Colonic mucosa (tissue), 4 donors: ENCODE data around the gene RIMBP2. TPM values are rescaled to one million over a fixed set of nuclear protein-coding genes. Genes with fewer than 3 reads are reported as not detected.

Experiments used
- DNase-seq: peaks from one replicate; pipeline ENCODE4 v3.0.0-alpha.2; 2020
- H3K27ac ChIP-seq: fragments of 200-600 bp; one replicate; pipeline ENCODE4 v1.8.0; 2021
- H3K27me3 ChIP-seq: fragments of 200-600 bp; one replicate; pipeline ENCODE4 v1.8.0; 2021
- H3K36me3 ChIP-seq: fragments of 200-600 bp; one replicate; pipeline ENCODE4 v1.8.0; 2021
- H3K4me1 ChIP-seq: fragments of 200-600 bp; one replicate; pipeline ENCODE4 v1.8.0; 2021; ENCODE audit warnings: mild to moderate bottlenecking
- H3K4me3 ChIP-seq: fragments of 200-600 bp; one replicate; pipeline ENCODE4 v1.8.0; 2021
- H3K9ac ChIP-seq, 2 donors: one replicate each; pipeline ENCODE4 v1.7.0; 2013; ENCODE audit warnings: control low read depth in 2 of 2, low read depth in 2 of 2, low read length in 2 of 2
- H3K9me3 ChIP-seq: fragments of 200-600 bp; one replicate; pipeline ENCODE4 v1.8.0; 2021
- CTCF ChIP-seq: fragments of 200-600 bp; IDR thresholded peaks from one replicate; pipeline ENCODE4 v1.8.0; 2022; ENCODE audit warnings: antibody characterized with exemption, mild to moderate bottlenecking
- intact Hi-C: fragments of 100-400 bp; cut with DNase I; formaldehyde crosslinking; loops from one replicate; pipeline ENCODE4 v1.14.1; 2022
- total RNA-seq, 2 donors: library from RNA; stranded (reverse); fragmentation: NEBNext Ultra II Directional in 1 of 2; extraction: Animal tissue kit (Norgen Biotek cat#: 25700) in 1 of 2; gene quantifications; one replicate each; pipeline ENCODE4 v1.2.1, GENCODE V29; 2021
- donor health status: healthy.
- donor health status: DM: no; HTN: no; CAD: no.
- donor health status: DM: no; HTN: no; CAD: no.

RIMBP2 gene
- total RNA-seq, 2 donors from 2014 or later, result 4.8 to 5.6 TPM

- TF ChIP-seq CTCF, result no peak
- Histone ChIP-seq H3K9me3 (no peaks in the 10 kb centered on the region), H3K27me3 (no peaks in the 10 kb centered on the region), H3K4me3 (no peak overlapping the region), H3K27ac (no peak overlapping the region), H3K4me1 (no peaks in the 10 kb centered on the region), H3K9ac (no peak overlapping the region), H3K36me3 (no peaks in the 10 kb centered on the region)
- no peak for DNase-seq
- intact Hi-C loops, result no loop called here
Measured at GRCh38 chr12:130517588-130517987, 198.5 kb downstream of the RIMBP2 start.

- no peaks in the 10 kb centered on the region for H3K4me1 ChIP-seq
- H3K27me3 ChIP-seq, result no peaks in the 10 kb centered on the region
- intact Hi-C loops, result no loop called here
- no peak overlapping the region for H3K9ac ChIP-seq
- no peaks in the 10 kb centered on the region for H3K9me3 ChIP-seq
- no peak overlapping the region for H3K4me3 ChIP-seq
- no peak for DNase-seq
- H3K36me3 ChIP-seq, result no peaks in the 10 kb centered on the region
- no peak overlapping the region for H3K27ac ChIP-seq
- no peak for TF ChIP-seq CTCF
Measured at GRCh38 chr12:130514149-130514551, 201.9 kb downstream of the RIMBP2 start.

- intact Hi-C loops, result no loop called here
- H3K36me3 ChIP-seq, result no peaks in the 10 kb centered on the region
- no peak overlapping the region for H3K27ac ChIP-seq
- no peak overlapping the region for H3K4me3 ChIP-seq
- no peak for DNase-seq
- no peaks in the 10 kb centered on the region for H3K4me1 ChIP-seq
- TF ChIP-seq CTCF, result no peak
- H3K9ac ChIP-seq, result no peak overlapping the region
- H3K27me3 ChIP-seq, result no peaks in the 10 kb centered on the region
- H3K9me3 ChIP-seq, result no peaks in the 10 kb centered on the region
Measured at GRCh38 chr12:130513556-130513955, 202.5 kb downstream of the RIMBP2 start.

GRCh38 chr12:130511285-130511684 lies 204.8 kb downstream of the RIMBP2 start:
- H3K9ac ChIP-seq, result no peak overlapping the region
- H3K4me3 ChIP-seq, result no peak overlapping the region
- no peak for DNase-seq
- no peaks in the 10 kb centered on the region for H3K27me3 ChIP-seq
- H3K4me1 ChIP-seq, result no peaks in the 10 kb centered on the region
- no peak overlapping the region for H3K27ac ChIP-seq
- no peaks in the 10 kb centered on the region for H3K9me3 ChIP-seq
- H3K36me3 ChIP-seq, result no peaks in the 10 kb centered on the region
- intact Hi-C loops, result no loop called here
- no peak for TF ChIP-seq CTCF

- H3K4me1 ChIP-seq, result no peaks in the 10 kb centered on the region
- intact Hi-C loops, result no loop called here
- TF ChIP-seq CTCF, result no peak
- H3K9ac ChIP-seq, result no peak overlapping the region
- no peaks in the 10 kb centered on the region for H3K27me3 ChIP-seq
- H3K27ac ChIP-seq, result no peak overlapping the region
- H3K4me3 ChIP-seq, result no peak overlapping the region
- no peaks in the 10 kb centered on the region for H3K36me3 ChIP-seq
- H3K9me3 ChIP-seq, result no peaks in the 10 kb centered on the region
- no peak for DNase-seq
Measured at GRCh38 chr12:130509454-130509853, 206.6 kb downstream of the RIMBP2 start.

- Histone ChIP-seq H3K27me3 (no peaks in the 10 kb centered on the region), H3K36me3 (no peaks in the 10 kb centered on the region), H3K4me3 (no peak overlapping the region), H3K9me3 (no peaks in the 10 kb centered on the region), H3K4me1 (no peaks in the 10 kb centered on the region), H3K9ac (no peak overlapping the region), H3K27ac (no peak overlapping the region)
- intact Hi-C loops, result no loop called here
- DNase-seq, result no peak
- TF ChIP-seq CTCF, result no peak
Measured at GRCh38 chr12:130508847-130509246, 207.3 kb downstream of the RIMBP2 start.
